GM23248 (cell line): ENCODE data around the gene PRUNE1. TPM values are rescaled to one million over a fixed set of nuclear protein-coding genes. Genes with fewer than 3 reads are reported as not detected.

ENCODE experiments used
- DNase-seq: peaks from one replicate; pipeline ENCODE4 v3.0.0-alpha.2; 2015
- H2AFZ ChIP-seq: fragments of 200-600 bp; sonication (generic); 2 replicates; pipeline ENCODE4 v1.6.1; 2016; ENCODE audit warnings: antibody characterized with exemption
- H3F3A ChIP-seq: fragments of 200-600 bp; sonication (generic); 2 replicates; pipeline ENCODE4 v1.6.1; 2016; ENCODE audit warnings: mild to moderate bottlenecking, antibody characterized with exemption, mixed run types; ENCODE audit not compliant: insufficient read depth
- H3K27ac ChIP-seq: fragments of 200-600 bp; sonication (generic); 2 replicates; pipeline ENCODE4 v1.5.1; 2016; ENCODE audit warnings: mild to moderate bottlenecking
- H3K27me3 ChIP-seq: fragments of 200-600 bp; sonication (generic); replicated peaks from 2 replicates; pipeline ENCODE4 v1.6.1; 2016; ENCODE audit warnings: mild to moderate bottlenecking; ENCODE audit not compliant: insufficient read depth
- H3K36me3 ChIP-seq: fragments of 200-600 bp; sonication (generic); 2 replicates; pipeline ENCODE4 v1.6.1; 2016; ENCODE audit warnings: low read depth, mild to moderate bottlenecking
- H3K4me1 ChIP-seq: fragments of 200-600 bp; sonication (generic); 2 replicates; pipeline ENCODE4 v1.6.1; 2016; ENCODE audit warnings: mild to moderate bottlenecking; ENCODE audit not compliant: insufficient read depth
- H3K4me2 ChIP-seq: fragments of 200-600 bp; sonication (generic); one replicate; pipeline ENCODE4 v1.6.1; 2016; ENCODE audit warnings: mild to moderate bottlenecking; ENCODE audit not compliant: unreplicated experiment
- H3K4me3 ChIP-seq: fragments of 200-600 bp; sonication (generic); 2 replicates; pipeline ENCODE4 v1.5.1; 2016; ENCODE audit warnings: mild to moderate bottlenecking
- H3K79me2 ChIP-seq: fragments of 200-600 bp; sonication (generic); 2 replicates; pipeline ENCODE4 v1.6.1; 2016; ENCODE audit warnings: mild to moderate bottlenecking; ENCODE audit not compliant: insufficient read depth
- H3K9ac ChIP-seq: fragments of 200-600 bp; sonication (generic); 2 replicates; pipeline ENCODE4 v1.6.1; 2016; ENCODE audit warnings: mild to moderate bottlenecking
- H3K9me2 ChIP-seq: fragments of 200-600 bp; sonication (generic); 2 replicates; pipeline ENCODE4 v1.6.1; 2016; ENCODE audit warnings: mixed run types, mild to moderate bottlenecking, moderate library complexity; ENCODE audit not compliant: insufficient read depth
- H3K9me3 ChIP-seq: fragments of 200-600 bp; sonication (generic); one replicate; pipeline ENCODE4 v1.6.1; 2017; ENCODE audit warnings: low read depth
- H4K20me1 ChIP-seq: fragments of 200-600 bp; sonication (generic); 2 replicates; pipeline ENCODE4 v1.6.0; 2016; ENCODE audit not compliant: insufficient read depth
- EZH2 ChIP-seq: fragments of 200-600 bp; sonication (generic); IDR thresholded peaks from 2 replicates; pipeline ENCODE4 v1.6.1; 2018; ENCODE audit warnings: antibody characterized with exemption, mild to moderate bottlenecking; ENCODE audit not compliant: insufficient read depth, poor library complexity, severe bottlenecking
- EZH2phosphoT487 ChIP-seq: fragments of 200-600 bp; sonication (generic); IDR thresholded peaks from 2 replicates; pipeline ENCODE4 v1.6.1; 2018; ENCODE audit warnings: antibody characterized with exemption, moderate library complexity, mild to moderate bottlenecking, low read depth; ENCODE audit not compliant: insufficient read depth
- WGBS, 2 experiments: methylation state at CpG; one replicate each; pipeline ENCODE4 v1.1.6; 2015 to 2017; ENCODE audit warnings: low lambda C conversion rate in 2 of 2, low coverage in 1 of 2; ENCODE audit errors: missing lambda C conversion rate in 2 of 2; 5-methylcytosine and 5-hydroxymethylcytosine counted together
- in situ Hi-C: fragments of 300-500 bp; cut with MboI; formaldehyde crosslinking; loops from 2 replicates; pipeline ENCODE4 v1.15.0; 2020
- polyA plus RNA-seq: library from polyadenylated mRNA; unstranded; fragments of >200 nt; fragmentation: Nextera tagmentation; extraction: Ambion mirVana; gene quantifications from 2 replicates; pipeline ENCODE4 v1.2.1, GENCODE V29; 2016
- total RNA-seq: library from RNA; depleted of rRNA; stranded (reverse); fragments of >200 nt; shearing (Covaris generic); gene quantifications from 2 replicates; pipeline ENCODE4 v1.2.3, GENCODE V29; 2014

PRUNE1 gene
- total and polyA plus RNA-seq, 2 experiments from 2014 or later, result 9.0 to 10.5 TPM

GRCh38 chr1:150979092-150980056, 28.9 kb upstream of the PRUNE1 start:
- 15 to 17% methylated on average over 23 of the region's 23 CpGs for WGBS, 2 experiments
- H3K36me3 ChIP-seq, result no peaks in the 10 kb centered on the region
- no peaks in the 10 kb centered on the region for H3K9me3 ChIP-seq
- in situ Hi-C loops, result no loop called here
- TF ChIP-seq EZH2, result no peak
- no peak for TF ChIP-seq EZH2phosphoT487
- H3K27ac ChIP-seq, result peak overlapping the region; percentile 54
- H3K4me3 ChIP-seq, result no peak overlapping the region; the same call in 1 of the 2 replicates
- no peaks in the 10 kb centered on the region for H3K27me3 ChIP-seq
- peak; percentile 93 for DNase-seq
- H3K9me2 ChIP-seq, result no peaks in the 10 kb centered on the region
- H3K4me1 ChIP-seq, result peaks cover 42% of the 10 kb centered on the region
- peak overlapping the region; percentile 80 for H2AFZ ChIP-seq
- no peaks in the 10 kb centered on the region for H4K20me1 ChIP-seq
- peak overlapping the region; percentile 54 for H3K4me2 ChIP-seq
- peak overlapping the region; percentile 49 for H3K9ac ChIP-seq
- peaks cover 16% of the 10 kb centered on the region for H3F3A ChIP-seq
- H3K79me2 ChIP-seq, result no peaks in the 10 kb centered on the region

- WGBS, 2 experiments, result 81 to 88% methylated on average over 6 of the region's 6 CpGs
- Histone ChIP-seq H3K9ac (no peak overlapping the region), H4K20me1 (no peaks in the 10 kb centered on the region), H3K36me3 (no peaks in the 10 kb centered on the region), H3F3A (peaks cover 16% of the 10 kb centered on the region), H3K9me3 (no peaks in the 10 kb centered on the region), H3K79me2 (no peaks in the 10 kb centered on the region), H3K4me1 (peaks cover 42% of the 10 kb centered on the region), H3K27ac (no peak overlapping the region), H3K4me3 (no peak overlapping the region), H3K4me2 (no peak overlapping the region), H3K9me2 (no peaks in the 10 kb centered on the region), H3K27me3 (no peaks in the 10 kb centered on the region), H2AFZ (peak overlapping the region; percentile 12; the same call in 1 of the 2 replicates)
- no peak for TF ChIP-seq EZH2phosphoT487
- no peak for TF ChIP-seq EZH2
- in situ Hi-C loops, result no loop called here
- DNase-seq, result peak; percentile 33
Measured at GRCh38 chr1:150981177-150981804, 27.0 kb upstream of the PRUNE1 start.

GRCh38 chr1:150981805-150982712, 26.2 kb upstream of the PRUNE1 start, which contains the start of gene ANXA9:
Gene ANXA9 (plus strand): TSS chr1:150982292. CDS start chr1:150983106, 814 bp downstream.
- H3K9me3 ChIP-seq, result no peaks in the 10 kb centered on the region
- no peak for TF ChIP-seq EZH2phosphoT487
- no peak for TF ChIP-seq EZH2
- H3K9me2 ChIP-seq, result no peaks in the 10 kb centered on the region
- 52 to 61% methylated on average over 12 of the region's 12 CpGs for WGBS, 2 experiments
- no peaks in the 10 kb centered on the region for H3K27me3 ChIP-seq
- peak; percentile 51 for DNase-seq
- no peak within 1 kb of the TSS for H3K27ac ChIP-seq
- no peak within 1 kb of the TSS for H3K4me2 ChIP-seq
- peaks cover 9% of the 10 kb centered on the region for H3F3A ChIP-seq
- no peak within 1 kb of the TSS for H3K4me3 ChIP-seq
- H3K9ac ChIP-seq, result no peak within 1 kb of the TSS
- no peaks in the 10 kb centered on the region for H3K36me3 ChIP-seq
- H4K20me1 ChIP-seq, result no peaks in the 10 kb centered on the region
- H2AFZ ChIP-seq, result peak within 1 kb of the TSS; percentile 12; the same call in 1 of the 2 replicates
- H3K4me1 ChIP-seq, result peaks cover 38% of the 10 kb centered on the region
- in situ Hi-C loops, result no loop called here
- no peaks in the 10 kb centered on the region for H3K79me2 ChIP-seq
